A549 (cell line): ENCODE data around the gene BMPER. TPM values are rescaled to one million over a fixed set of nuclear protein-coding genes. Genes with fewer than 3 reads are reported as not detected.

Experiments used
- ATAC-seq, 2 experiments: fragments of 200-7000 bp in 1 of 2; fragments of >200 bp in 1 of 2; cut with Nextera tagmentation in 1 of 2; cut with Tn5 transposase in 1 of 2; 3 replicates each; pipeline versions ENCODE4 v1.8.0 to v1.9.1; 2018 to 2020; ENCODE audit warnings: mild to moderate bottlenecking in 1 of 2, moderate library complexity in 1 of 2
- CTCF ChIA-PET: fragments of 300-600 bp; sonication (Branson Sonifier 250); formaldehyde crosslinking; extraction: SDS; loops from one replicate; lab custom pipeline; 2021; ENCODE audit warnings: antibody characterized with exemption, inconsistent platforms; lab: Yijun Ruan, JAX
- POLR2A ChIA-PET: fragments of 350-600 bp; formaldehyde crosslinking; extraction: SDS; loops from one replicate; lab custom pipeline; 2021; ENCODE audit warnings: antibody characterized with exemption, inconsistent platforms; lab: Yijun Ruan, JAX
- DNase-seq, 2 experiments: peaks; one replicate each; pipeline versions ENCODE4 v3.0.0 to v3.0.0-alpha.2; 2011 to 2016; ENCODE audit warnings: low read depth in 1 of 2, low spot score in 1 of 2
- FAIRE-seq: peaks from 2 replicates; lab custom pipeline; 2011; peaks lifted over from hg19 to GRCh38; lab: Jason Lieb, UNC
- H3K27ac ChIP-seq, 2 experiments: fragments of >200 bp; sonication (Bioruptor Twin); formaldehyde crosslinking; 3 replicates each; pipeline ENCODE4 v1.5.1; 2016 to 2017
- H3K4me1 ChIP-seq: fragments of >200 bp; sonication (Bioruptor Twin); formaldehyde crosslinking; 3 replicates; pipeline ENCODE4 v1.6.1; 2016
- H3K4me2 ChIP-seq: fragments of >200 bp; sonication (Bioruptor Twin); formaldehyde crosslinking; 3 replicates; pipeline ENCODE4 v1.6.1; 2016
- H3K4me3 ChIP-seq: fragments of >200 bp; sonication (Bioruptor Twin); formaldehyde crosslinking; 3 replicates; pipeline ENCODE4 v1.5.1; 2016
- H3K9me3 ChIP-seq: fragments of >200 bp; sonication (Bioruptor Twin); formaldehyde crosslinking; 3 replicates; pipeline ENCODE4 v1.6.1; 2016
- CBX8 ChIP-seq: fragments of 200-600 bp; sonication (generic); IDR thresholded peaks from 2 replicates; pipeline ENCODE4 v1.6.1; 2016
- EHMT2 ChIP-seq: fragments of 200-600 bp; sonication (generic); IDR thresholded peaks from 2 replicates; pipeline ENCODE4 v1.6.1; 2016; ENCODE audit warnings: antibody characterized with exemption, low read depth, mild to moderate bottlenecking, moderate library complexity
- EP300 ChIP-seq, 2 experiments: fragments of >200 bp; sonication (Bioruptor Twin); formaldehyde crosslinking; IDR thresholded peaks; 2 replicates in 1 of 2; 3 replicates in 1 of 2; pipeline ENCODE4 v1.6.1; 2016 to 2017
- ESRRA ChIP-seq: fragments of 150-350 bp; IDR thresholded peaks from 2 replicates; pipeline ENCODE4 v1.6.1; 2014; ENCODE audit warnings: mild to moderate bottlenecking, low read length, borderline replicate concordance
- FOSB ChIP-seq: fragments of 250-450 bp; sonication (Bioruptor Pico); IDR thresholded peaks from 2 replicates; pipeline ENCODE4 v1.5.0; 2020; ENCODE audit warnings: mild to moderate bottlenecking, moderate library complexity
- FOSL2 ChIP-seq, 2 experiments: fragments of 450-650 bp in 1 of 2; fragments of >200 bp in 1 of 2; sonication (Bioruptor Twin) in 1 of 2; formaldehyde crosslinking; IDR thresholded peaks; 2 replicates each; pipeline versions ENCODE4 v1.5.0 to v1.6.1; 2016 to 2020; ENCODE audit warnings: mild to moderate bottlenecking in 1 of 2, moderate library complexity in 1 of 2
- FOXS1 ChIP-seq: fragments of 250-450 bp; sonication (Bioruptor Pico); IDR thresholded peaks from 2 replicates; pipeline ENCODE4 v1.5.0; 2020; ENCODE audit warnings: mild to moderate bottlenecking, moderate library complexity
- HDAC2 ChIP-seq: fragments of 200-600 bp; sonication (generic); IDR thresholded peaks from 2 replicates; pipeline ENCODE4 v1.6.1; 2016
- HEYL ChIP-seq: fragments of 250-450 bp; sonication (Bioruptor Pico); IDR thresholded peaks from 2 replicates; pipeline ENCODE4 v1.8.0; 2021; ENCODE audit warnings: mild to moderate bottlenecking, moderate library complexity
- HOXB13 ChIP-seq: fragments of 250-450 bp; sonication (Bioruptor Pico); IDR thresholded peaks from 2 replicates; pipeline ENCODE4 v1.5.0; 2020; ENCODE audit warnings: low read depth, mild to moderate bottlenecking, moderate library complexity
- HOXB5 ChIP-seq: fragments of 250-450 bp; sonication (Bioruptor Pico); IDR thresholded peaks from 2 replicates; pipeline ENCODE4 v1.5.0; 2020; ENCODE audit warnings: mild to moderate bottlenecking, moderate library complexity
- KDM1A ChIP-seq: fragments of 200-600 bp; sonication (generic); IDR thresholded peaks from 2 replicates; pipeline ENCODE4 v1.6.1; 2016; ENCODE audit warnings: low read depth, mild to moderate bottlenecking
- KDM5A ChIP-seq: fragments of 200-600 bp; sonication (generic); IDR thresholded peaks from 2 replicates; pipeline ENCODE4 v1.6.1; 2016; ENCODE audit warnings: antibody characterized with exemption, mild to moderate bottlenecking
- MAZ ChIP-seq: fragments of 150-350 bp; IDR thresholded peaks from 2 replicates; pipeline ENCODE4 v1.6.1; 2014; ENCODE audit warnings: antibody characterized with exemption, low read depth, low read length, borderline replicate concordance
- MYC ChIP-seq: IDR thresholded peaks from 2 replicates; pipeline ENCODE4 v1.6.1; 2012; ENCODE audit warnings: mild to moderate bottlenecking, inconsistent platforms, low read length, improper control_type of control experiment, borderline replicate concordance
- NFE2L2 ChIP-seq: fragments of 150-350 bp; conservative IDR thresholded peaks from 2 replicates; pipeline ENCODE4 v1.6.1; 2014; ENCODE audit warnings: low read length
- NR3C1 ChIP-seq: fragments of >200 bp; sonication (Bioruptor Twin); formaldehyde crosslinking; IDR thresholded peaks from 3 replicates; pipeline ENCODE4 v1.6.1; 2017
- PHF8 ChIP-seq: fragments of 200-600 bp; sonication (generic); IDR thresholded peaks from 2 replicates; pipeline ENCODE4 v1.6.1; 2016; ENCODE audit warnings: low read depth, mild to moderate bottlenecking, antibody characterized with exemption, moderate library complexity, borderline replicate concordance
- POLR2A ChIP-seq: IDR thresholded peaks from 2 replicates; pipeline ENCODE4 v1.6.1; 2012; ENCODE audit warnings: mild to moderate bottlenecking, low read length
- POLR2AphosphoS2 ChIP-seq: conservative IDR thresholded peaks from 2 replicates; pipeline ENCODE4 v1.6.1; 2012; ENCODE audit warnings: low read length, improper control_type of control experiment, inconsistent platforms
- RARB ChIP-seq: fragments of 250-450 bp; sonication (Bioruptor Pico); IDR thresholded peaks from 2 replicates; pipeline ENCODE4 v1.8.0; 2021; ENCODE audit warnings: mild to moderate bottlenecking, moderate library complexity
- RCOR1 ChIP-seq: fragments of 150-350 bp; IDR thresholded peaks from 2 replicates; pipeline ENCODE4 v1.6.1; 2014; ENCODE audit warnings: antibody characterized with exemption, low read length, low read depth
- RFX5 ChIP-seq: fragments of 450-650 bp; IDR thresholded peaks from 2 replicates; pipeline ENCODE4 v1.7.1; 2014; ENCODE audit warnings: antibody characterized with exemption, mild to moderate bottlenecking, moderate library complexity
- SREBF2 ChIP-seq: fragments of 450-650 bp; IDR thresholded peaks from 2 replicates; pipeline ENCODE4 v1.6.1; 2014; ENCODE audit warnings: mild to moderate bottlenecking, moderate library complexity
- TFCP2L1 ChIP-seq: fragments of 250-450 bp; sonication (Bioruptor Pico); IDR thresholded peaks from 2 replicates; pipeline ENCODE4 v1.5.0; 2021; ENCODE audit warnings: mild to moderate bottlenecking
- ZFP36 ChIP-seq: fragments of 450-650 bp; IDR thresholded peaks from 2 replicates; pipeline ENCODE4 v1.6.1; 2014; ENCODE audit warnings: borderline replicate concordance; ENCODE audit not compliant: partially characterized antibody
- ZNF302 ChIP-seq: fragments of 250-450 bp; sonication (Bioruptor Pico); IDR thresholded peaks from 2 replicates; pipeline ENCODE4 v1.9.0; 2021; ENCODE audit warnings: inconsistent platforms, mild to moderate bottlenecking, moderate library complexity
- WGBS: methylation state at CpG from one replicate; pipeline ENCODE4 v1.1.6; 2017; ENCODE audit errors: missing lambda C conversion rate; 5-methylcytosine and 5-hydroxymethylcytosine counted together
- polyA plus RNA-seq, 4 experiments: library from polyadenylated mRNA; depleted of rRNA in 3 of 4; stranded (reverse); fragments of >200 nt; fragmentation: RNase III in 1 of 4; extraction: RNeasy Plus Mini Kit Qiagen cat#74134 plus additional on column Dnase treatment in 1 of 4; gene quantifications; 2 replicates in 3 of 4; 3 replicates in 1 of 4; pipeline ENCODE4 v1.2.3, GENCODE V29; 2011 to 2017
- TF ChIP-seq, protein P1 (sequence below): IDR thresholded peaks from 2 replicates; pipeline ENCODE4 v1.6.1; 2012; ENCODE audit warnings: low read depth, borderline replicate concordance
- TF ChIP-seq, protein P2 (sequence below): fragments of >200 bp; sonication (Bioruptor Twin); formaldehyde crosslinking; IDR thresholded peaks from 3 replicates; pipeline ENCODE4 v1.6.1; 2016
- TF ChIP-seq, protein P3 (sequence below): fragments of >200 bp; sonication (Bioruptor Twin); formaldehyde crosslinking; IDR thresholded peaks from 2 replicates; pipeline ENCODE4 v1.6.1; 2016
- TF ChIP-seq, protein P4 (sequence below): fragments of 200-600 bp; sonication (generic); IDR thresholded peaks from 2 replicates; pipeline ENCODE4 v1.6.1; 2016; ENCODE audit warnings: antibody characterized with exemption, mild to moderate bottlenecking, moderate library complexity
- TF ChIP-seq, protein P5 (sequence below): IDR thresholded peaks from 2 replicates; pipeline ENCODE4 v1.6.1; 2012

The BMPER gene
- polyA plus RNA-seq, 2 of the 4 experiments (the other 2 are of a cell fraction), result 5.0 to 5.8 TPM

DNA sequence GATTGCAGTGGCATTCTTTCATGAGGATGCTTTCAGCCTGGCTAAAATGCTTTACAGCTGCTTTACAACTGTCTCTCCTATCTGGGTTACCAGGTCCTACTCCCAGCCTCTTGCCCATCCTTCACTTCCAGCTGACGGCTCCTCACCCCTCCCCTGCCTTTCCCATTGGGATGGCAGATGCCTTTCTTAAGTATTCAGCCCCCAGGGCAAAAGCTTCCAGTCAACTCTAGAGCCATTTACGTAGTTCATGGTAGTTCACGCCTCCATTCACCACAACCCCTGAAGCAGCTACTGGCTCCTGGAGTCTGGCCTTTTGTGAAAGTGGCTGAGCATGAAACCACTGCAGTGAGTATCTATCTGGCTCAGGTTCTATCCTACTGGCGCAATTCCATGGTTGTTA lies 17.2 kb upstream of the BMPER start:
- CTCF ChIA-PET, result interaction anchor here (0.5 to 6.1 kb wide), 6 partner anchors 7 to 574 kb away, joined by 3 to 67 read pairs (median 3); no protein-coding TSS in a partner anchor
- Histone ChIP-seq H3K4me2 (no peak overlapping the region), H3K4me1 (0 out of 3 replicates have a peak, but pooled peaks cover 4% of the 10 kb centered on the region), H3K27ac (no peak overlapping the region), H3K9me3 (no peaks in the 10 kb centered on the region)
- TF ChIP-seq RARB (CRISPR knock-in tag) (no peak), FOSL2 (IDR thresholded peaks at IDR 0.05) (no peak), FOSL2 (CRISPR knock-in tag; IDR thresholded peaks at IDR 0.05) (no peak), KDM1A (no peak), EHMT2 (no peak), KDM5A (no peak), ESRRA (no peak), EP300 (IDR thresholded peaks at IDR 0.05) (no peak), HOXB5 (CRISPR knock-in tag) (no peak), ZFP36 (no peak), HOXB13 (CRISPR knock-in tag) (no peak), ZNF302 (CRISPR knock-in tag) (no peak), POLR2AphosphoS2 (no peak), HEYL (no peak), RFX5 (no peak), POLR2A (no peak), NR3C1 (no peak), HDAC2 (no peak)
- TF ChIP-seq, protein P1, sequence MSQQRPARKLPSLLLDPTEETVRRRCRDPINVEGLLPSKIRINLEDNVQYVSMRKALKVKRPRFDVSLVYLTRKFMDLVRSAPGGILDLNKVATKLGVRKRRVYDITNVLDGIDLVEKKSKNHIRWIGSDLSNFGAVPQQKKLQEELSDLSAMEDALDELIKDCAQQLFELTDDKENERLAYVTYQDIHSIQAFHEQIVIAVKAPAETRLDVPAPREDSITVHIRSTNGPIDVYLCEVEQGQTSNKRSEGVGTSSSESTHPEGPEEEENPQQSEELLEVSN, result no peak
- TF ChIP-seq, protein P2, sequence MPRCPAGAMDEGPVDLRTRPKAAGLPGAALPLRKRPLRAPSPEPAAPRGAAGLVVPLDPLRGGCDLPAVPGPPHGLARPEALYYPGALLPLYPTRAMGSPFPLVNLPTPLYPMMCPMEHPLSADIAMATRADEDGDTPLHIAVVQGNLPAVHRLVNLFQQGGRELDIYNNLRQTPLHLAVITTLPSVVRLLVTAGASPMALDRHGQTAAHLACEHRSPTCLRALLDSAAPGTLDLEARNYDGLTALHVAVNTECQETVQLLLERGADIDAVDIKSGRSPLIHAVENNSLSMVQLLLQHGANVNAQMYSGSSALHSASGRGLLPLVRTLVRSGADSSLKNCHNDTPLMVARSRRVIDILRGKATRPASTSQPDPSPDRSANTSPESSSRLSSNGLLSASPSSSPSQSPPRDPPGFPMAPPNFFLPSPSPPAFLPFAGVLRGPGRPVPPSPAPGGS, result no peak
- TF ChIP-seq, protein P3, sequence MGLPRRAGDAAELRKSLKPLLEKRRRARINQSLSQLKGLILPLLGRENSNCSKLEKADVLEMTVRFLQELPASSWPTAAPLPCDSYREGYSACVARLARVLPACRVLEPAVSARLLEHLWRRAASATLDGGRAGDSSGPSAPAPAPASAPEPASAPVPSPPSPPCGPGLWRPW, result no peak
- TF ChIP-seq, all 56 proteins: peak for 0
- FAIRE-seq, result no peak
- no peak for ATAC-seq
- POLR2A ChIA-PET, result no interaction called here
- DNase-seq, result no peak
- WGBS, result 87% methylated on average over 4 of the region's 4 CpGs
- H3K4me3 ChIP-seq, result no peak overlapping the region

DNA sequence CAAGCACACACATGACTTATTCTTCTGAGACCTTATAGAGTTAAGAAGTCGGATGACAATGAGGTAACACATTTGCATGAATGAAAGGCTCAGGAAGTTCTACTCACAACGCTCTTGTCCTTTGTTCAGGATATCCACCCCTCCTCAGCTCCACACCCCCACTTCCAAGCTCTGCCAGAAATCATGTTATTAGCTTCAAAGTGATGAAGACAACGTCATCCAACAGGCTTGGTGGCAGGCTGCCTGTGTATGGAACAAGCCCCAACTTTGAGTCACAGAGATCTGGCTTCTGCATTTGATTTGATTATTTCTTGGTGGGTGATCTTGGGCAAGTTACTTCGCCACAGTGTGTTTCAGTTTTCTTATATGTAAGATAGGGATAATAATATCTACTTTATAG lies 12.4 kb upstream of the BMPER start:
- no peak overlapping the region for H3K4me3 ChIP-seq
- no peak for FAIRE-seq
- no peaks in the 10 kb centered on the region for H3K4me1 ChIP-seq
- DNase-seq, result no peak
- no peak for ATAC-seq
- 73% methylated on average over 4 of the region's 4 CpGs for WGBS
- ChIA-PET POLR2A (no interaction called here), CTCF (interaction anchor here (0.6 to 5.7 kb wide), 4 partner anchors 8 to 303 kb away, joined by 3 to 67 read pairs (median 4); no protein-coding TSS in a partner anchor)
- H3K9me3 ChIP-seq, result no peaks in the 10 kb centered on the region
- no peak overlapping the region for H3K27ac ChIP-seq
- H3K4me2 ChIP-seq, result no peak overlapping the region
- TF ChIP-seq RARB (CRISPR knock-in tag), result no peak
- no peak for TF ChIP-seq FOXS1
- TF ChIP-seq, protein P4, sequence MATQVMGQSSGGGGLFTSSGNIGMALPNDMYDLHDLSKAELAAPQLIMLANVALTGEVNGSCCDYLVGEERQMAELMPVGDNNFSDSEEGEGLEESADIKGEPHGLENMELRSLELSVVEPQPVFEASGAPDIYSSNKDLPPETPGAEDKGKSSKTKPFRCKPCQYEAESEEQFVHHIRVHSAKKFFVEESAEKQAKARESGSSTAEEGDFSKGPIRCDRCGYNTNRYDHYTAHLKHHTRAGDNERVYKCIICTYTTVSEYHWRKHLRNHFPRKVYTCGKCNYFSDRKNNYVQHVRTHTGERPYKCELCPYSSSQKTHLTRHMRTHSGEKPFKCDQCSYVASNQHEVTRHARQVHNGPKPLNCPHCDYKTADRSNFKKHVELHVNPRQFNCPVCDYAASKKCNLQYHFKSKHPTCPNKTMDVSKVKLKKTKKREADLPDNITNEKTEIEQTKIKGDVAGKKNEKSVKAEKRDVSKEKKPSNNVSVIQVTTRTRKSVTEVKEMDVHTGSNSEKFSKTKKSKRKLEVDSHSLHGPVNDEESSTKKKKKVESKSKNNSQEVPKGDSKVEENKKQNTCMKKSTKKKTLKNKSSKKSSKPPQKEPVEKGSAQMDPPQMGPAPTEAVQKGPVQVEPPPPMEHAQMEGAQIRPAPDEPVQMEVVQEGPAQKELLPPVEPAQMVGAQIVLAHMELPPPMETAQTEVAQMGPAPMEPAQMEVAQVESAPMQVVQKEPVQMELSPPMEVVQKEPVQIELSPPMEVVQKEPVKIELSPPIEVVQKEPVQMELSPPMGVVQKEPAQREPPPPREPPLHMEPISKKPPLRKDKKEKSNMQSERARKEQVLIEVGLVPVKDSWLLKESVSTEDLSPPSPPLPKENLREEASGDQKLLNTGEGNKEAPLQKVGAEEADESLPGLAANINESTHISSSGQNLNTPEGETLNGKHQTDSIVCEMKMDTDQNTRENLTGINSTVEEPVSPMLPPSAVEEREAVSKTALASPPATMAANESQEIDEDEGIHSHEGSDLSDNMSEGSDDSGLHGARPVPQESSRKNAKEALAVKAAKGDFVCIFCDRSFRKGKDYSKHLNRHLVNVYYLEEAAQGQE, result no peak
- TF ChIP-seq FOSB (CRISPR knock-in tag), result no peak
- no peak for TF ChIP-seq NFE2L2
- no peak for TF ChIP-seq POLR2A
- TF ChIP-seq, protein P5, sequence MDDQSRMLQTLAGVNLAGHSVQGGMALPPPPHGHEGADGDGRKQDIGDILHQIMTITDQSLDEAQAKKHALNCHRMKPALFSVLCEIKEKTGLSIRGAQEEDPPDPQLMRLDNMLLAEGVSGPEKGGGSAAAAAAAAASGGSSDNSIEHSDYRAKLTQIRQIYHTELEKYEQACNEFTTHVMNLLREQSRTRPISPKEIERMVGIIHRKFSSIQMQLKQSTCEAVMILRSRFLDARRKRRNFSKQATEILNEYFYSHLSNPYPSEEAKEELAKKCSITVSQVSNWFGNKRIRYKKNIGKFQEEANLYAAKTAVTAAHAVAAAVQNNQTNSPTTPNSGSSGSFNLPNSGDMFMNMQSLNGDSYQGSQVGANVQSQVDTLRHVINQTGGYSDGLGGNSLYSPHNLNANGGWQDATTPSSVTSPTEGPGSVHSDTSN, result no peak
- no peak for TF ChIP-seq ESRRA
- TF ChIP-seq MAZ, result no peak
- TF ChIP-seq HOXB13 (CRISPR knock-in tag), result no peak
- no peak for TF ChIP-seq MYC
- TF ChIP-seq RCOR1, result no peak
- no peak for TF ChIP-seq SREBF2
- no peak for TF ChIP-seq PHF8
- TF ChIP-seq KDM5A, result no peak
- no peak for TF ChIP-seq CBX8
- TF ChIP-seq TFCP2L1 (CRISPR knock-in tag), result no peak
